PC-9 (cell line): ENCODE results near the gene DRD3.

ENCODE experiments used
- CTCF ChIP-seq: fragments of 200-600 bp; sonication (generic); conservative IDR thresholded peaks from 2 replicates; pipeline ENCODE4 v1.6.1; 2017; ENCODE audit warnings: mixed run types, antibody characterized with exemption, mild to moderate bottlenecking, moderate library complexity
- EZH2 ChIP-seq: fragments of 200-600 bp; sonication (generic); IDR thresholded peaks from 2 replicates; pipeline ENCODE4 v1.8.0; 2017; ENCODE audit warnings: antibody characterized with exemption, low read depth

GRCh38 chr3:114216186-114216970 is 37.5 kb upstream of the DRD3 start:
- no peak for TF ChIP-seq EZH2
- no peak for TF ChIP-seq CTCF
